NT2/D1 (cell line): ENCODE results near the gene ZBED6.
"Not testable (repeated sequence)": the region's sequence is repeated elsewhere in the genome, so short reads cannot be mapped to it uniquely, and the experiment has no call there.

Experiments
- DNase-seq: peaks from one replicate; pipeline ENCODE4 v3.0.0-alpha.2; 2011; ENCODE audit warnings: low read depth, low spot score
- H3K27me3 ChIP-seq: 2 replicates; pipeline ENCODE4 v1.6.0; 2011; ENCODE audit warnings: mild to moderate bottlenecking; ENCODE audit not compliant: insufficient read length, insufficient read depth
- H3K36me3 ChIP-seq: 2 replicates; pipeline ENCODE4 v1.6.1; 2011; ENCODE audit warnings: mild to moderate bottlenecking, low read length, mixed read lengths; ENCODE audit not compliant: insufficient read depth, insufficient read length
- H3K4me1 ChIP-seq: 2 replicates; pipeline ENCODE4 v1.5.1; 2011; ENCODE audit not compliant: insufficient read depth, insufficient read length
- H3K4me3 ChIP-seq: 2 replicates; pipeline ENCODE4 v1.5.1; 2011; ENCODE audit warnings: low read depth; ENCODE audit not compliant: insufficient read length
- H3K9ac ChIP-seq: 2 replicates; pipeline ENCODE4 v1.6.0; 2011; ENCODE audit warnings: low read depth; ENCODE audit not compliant: insufficient read length
- H3K9me3 ChIP-seq: 2 replicates; pipeline ENCODE4 v1.5.1; 2011; ENCODE audit warnings: mild to moderate bottlenecking, low read length; ENCODE audit not compliant: insufficient read depth
- SUZ12 ChIP-seq: IDR thresholded peaks from 2 replicates; pipeline ENCODE4 v1.6.1; 2011; ENCODE audit not compliant: insufficient read length, insufficient read depth; ENCODE audit errors: extremely low read depth
- YY1 ChIP-seq: IDR thresholded peaks from 2 replicates; pipeline ENCODE4 v1.6.1; 2011; ENCODE audit not compliant: insufficient read length, insufficient read depth
- ZNF274 ChIP-seq: IDR thresholded peaks from 2 replicates; pipeline ENCODE4 v1.6.1; 2011; ENCODE audit warnings: mild to moderate bottlenecking, low read depth, low read length

ZBED6 gene

DNA sequence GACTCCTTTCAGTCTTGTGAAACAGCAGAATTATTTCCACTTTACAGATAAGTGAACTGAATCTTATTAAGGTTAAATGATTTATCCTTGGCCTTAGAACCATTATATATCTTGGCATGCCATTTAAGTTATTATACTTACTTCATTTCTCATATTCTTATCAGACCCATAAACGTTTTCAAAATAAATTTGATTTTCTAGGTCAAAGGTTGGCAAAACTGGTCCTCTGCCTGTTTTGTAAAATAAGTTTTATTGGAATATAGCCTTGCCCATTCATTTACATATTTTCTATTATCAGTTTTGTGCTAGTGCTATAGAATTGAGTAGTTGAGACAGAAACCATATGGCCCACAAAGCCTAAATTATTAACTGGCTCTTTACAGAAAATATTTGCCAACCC is 33.1 kb downstream of the ZBED6 start:
- H3K4me1 ChIP-seq: no peaks in the 10 kb centered on the region
- H3K4me3 ChIP-seq: no peak overlapping the region
- no peak overlapping the region for H3K9ac ChIP-seq
- peaks cover 93% of the 10 kb centered on the region for H3K36me3 ChIP-seq
- DNase-seq: no peak
- TF ChIP-seq ZNF274 (no peak), YY1 (no peak), SUZ12 (no peak)
- no peaks in the 10 kb centered on the region for H3K9me3 ChIP-seq
- H3K27me3 ChIP-seq: no peaks in the 10 kb centered on the region

DNA sequence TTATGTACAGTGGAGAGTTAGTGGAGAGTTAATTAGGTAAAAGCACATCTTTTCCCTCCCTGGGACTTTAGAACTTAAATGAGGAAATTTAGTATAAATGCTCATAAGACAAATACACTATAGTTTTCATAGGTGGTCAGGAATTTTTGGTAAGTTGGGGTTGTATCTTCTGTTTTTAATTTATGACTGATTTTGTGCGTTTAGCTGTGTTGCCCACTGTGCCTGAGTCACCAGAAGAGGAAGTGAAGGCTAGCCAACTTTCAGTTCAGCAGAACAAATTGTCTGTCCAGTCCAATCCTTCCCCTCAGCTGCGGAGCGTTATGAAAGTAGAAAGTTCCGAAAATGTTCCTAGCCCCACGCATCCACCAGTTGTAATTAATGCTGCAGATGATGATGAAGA is 33.8 kb downstream of the ZBED6 start:
- not testable (repeated sequence) for H3K9ac ChIP-seq, H3K4me3 ChIP-seq, H3K9me3 ChIP-seq, H3K4me1 ChIP-seq, H3K27me3 ChIP-seq, DNase-seq
- peaks cover 93% of the 10 kb centered on the region for H3K36me3 ChIP-seq

DNA sequence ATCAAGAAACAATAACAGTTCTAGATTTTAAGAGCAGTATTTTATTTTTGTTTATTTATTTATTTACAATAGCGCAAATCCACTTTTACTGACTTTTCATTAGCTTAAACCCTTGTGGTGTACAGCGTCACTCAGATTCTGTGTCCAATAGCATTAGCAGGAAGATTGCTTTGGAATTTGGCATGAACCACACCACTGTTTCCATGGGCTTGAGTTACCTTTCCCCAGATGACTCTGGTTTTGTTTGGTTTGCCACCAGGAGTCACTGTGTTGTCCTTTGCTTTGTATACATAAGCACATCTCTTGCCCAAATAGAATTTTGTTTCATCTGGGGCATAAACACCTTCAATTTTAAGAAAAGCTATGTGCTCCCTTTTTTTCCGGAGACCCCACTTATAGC is 40.1 kb downstream of the ZBED6 start:
- Histone ChIP-seq H3K9me3 (peaks cover 25% of the 10 kb centered on the region), H3K36me3 (peaks cover 95% of the 10 kb centered on the region), H3K27me3 (no peaks in the 10 kb centered on the region), H3K4me1 (no peaks in the 10 kb centered on the region), H3K4me3 (no peak overlapping the region), H3K9ac (no peak overlapping the region)
- TF ChIP-seq ZNF274: no peak
- no peak for TF ChIP-seq SUZ12
- no peak for TF ChIP-seq YY1
- no peak for DNase-seq

DNA sequence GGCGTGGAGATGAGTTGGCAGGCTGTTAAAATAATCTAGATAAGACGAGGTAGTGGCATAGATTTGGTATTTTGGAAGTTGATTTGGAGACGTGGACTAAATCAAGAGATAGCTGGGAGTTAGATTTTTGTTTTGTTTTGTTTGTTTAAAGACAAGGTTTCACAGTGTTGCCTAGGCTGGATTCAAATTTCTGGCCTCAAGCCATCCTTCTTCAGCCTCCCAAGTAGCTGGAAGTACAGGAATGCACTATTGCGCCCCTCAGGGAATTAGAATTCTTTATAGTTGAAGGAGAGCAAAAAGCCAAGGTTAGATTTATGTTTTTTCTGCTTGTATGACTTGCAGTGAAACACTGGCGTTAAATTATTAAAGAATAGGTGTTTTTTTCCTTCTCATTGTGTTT is 43.7 kb downstream of the ZBED6 start:
- H3K4me3 ChIP-seq: no peak overlapping the region
- H3K9me3 ChIP-seq: peaks cover 53% of the 10 kb centered on the region
- TF ChIP-seq SUZ12 (no peak), ZNF274 (no peak), YY1 (no peak)
- H3K27me3 ChIP-seq: no peaks in the 10 kb centered on the region
- H3K4me1 ChIP-seq: no peaks in the 10 kb centered on the region
- H3K9ac ChIP-seq: no peak overlapping the region
- H3K36me3 ChIP-seq: peaks cover 83% of the 10 kb centered on the region
- no peak for DNase-seq

DNA sequence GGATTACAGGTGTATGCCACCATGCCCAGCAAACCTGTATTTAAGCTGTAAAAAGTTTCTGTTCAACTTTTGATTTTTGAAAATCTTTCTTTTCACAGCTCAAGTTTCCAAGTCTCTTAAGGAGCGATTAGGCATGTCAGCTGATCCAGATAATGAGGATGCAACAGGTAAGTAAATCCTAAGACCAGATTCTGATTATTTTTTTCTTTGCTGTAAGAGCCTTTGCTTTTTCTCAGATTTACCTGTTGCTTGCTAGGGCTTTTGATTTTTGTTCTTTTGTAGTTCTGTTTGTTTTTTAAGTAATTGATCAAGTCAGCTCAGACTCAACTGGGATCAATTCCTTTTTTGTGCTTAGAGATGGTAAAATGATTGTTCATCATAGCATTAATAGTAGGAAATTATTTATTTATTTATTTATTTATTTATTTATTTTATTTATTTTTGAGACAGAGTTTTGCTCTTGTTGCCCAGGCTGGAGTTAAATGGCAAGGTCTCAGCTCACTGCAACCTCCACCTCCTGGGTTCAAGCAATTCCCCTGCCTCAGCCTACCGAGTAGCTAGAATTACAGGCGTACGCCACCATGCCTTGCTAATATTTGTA is 44.9 kb downstream of the ZBED6 start:
- no peak overlapping the region for H3K9ac ChIP-seq
- DNase-seq: no peak
- H3K4me3 ChIP-seq: no peak overlapping the region
- H3K4me1 ChIP-seq: no peaks in the 10 kb centered on the region
- H3K9me3 ChIP-seq: peaks cover 53% of the 10 kb centered on the region
- TF ChIP-seq SUZ12: no peak
- no peak for TF ChIP-seq YY1
- TF ChIP-seq ZNF274: no peak
- H3K27me3 ChIP-seq: no peaks in the 10 kb centered on the region
- peaks cover 83% of the 10 kb centered on the region for H3K36me3 ChIP-seq

DNA sequence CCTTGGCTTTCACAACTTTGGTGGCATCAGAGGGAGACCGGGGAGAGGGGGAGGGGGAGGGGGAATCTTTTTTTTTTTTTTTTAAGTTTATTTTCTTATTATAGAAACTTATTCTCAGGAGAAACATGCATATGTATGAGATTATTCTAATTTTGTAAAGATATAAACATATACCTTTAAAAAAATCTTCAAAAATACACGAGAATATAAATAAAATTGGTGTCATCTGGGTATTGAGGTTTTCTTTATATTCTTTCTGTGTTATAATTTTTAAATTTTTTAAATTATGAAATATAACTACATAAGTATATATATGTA is 47.1 kb downstream of the ZBED6 start:
- H3K9ac ChIP-seq: no peak overlapping the region
- H3K4me3 ChIP-seq: no peak overlapping the region
- H3K27me3 ChIP-seq: no peaks in the 10 kb centered on the region
- H3K36me3 ChIP-seq: peaks cover 83% of the 10 kb centered on the region
- no peak for DNase-seq
- no peaks in the 10 kb centered on the region for H3K4me1 ChIP-seq
- no peak for TF ChIP-seq ZNF274
- no peak for TF ChIP-seq SUZ12
- TF ChIP-seq YY1: no peak
- peaks cover 53% of the 10 kb centered on the region for H3K9me3 ChIP-seq

DNA sequence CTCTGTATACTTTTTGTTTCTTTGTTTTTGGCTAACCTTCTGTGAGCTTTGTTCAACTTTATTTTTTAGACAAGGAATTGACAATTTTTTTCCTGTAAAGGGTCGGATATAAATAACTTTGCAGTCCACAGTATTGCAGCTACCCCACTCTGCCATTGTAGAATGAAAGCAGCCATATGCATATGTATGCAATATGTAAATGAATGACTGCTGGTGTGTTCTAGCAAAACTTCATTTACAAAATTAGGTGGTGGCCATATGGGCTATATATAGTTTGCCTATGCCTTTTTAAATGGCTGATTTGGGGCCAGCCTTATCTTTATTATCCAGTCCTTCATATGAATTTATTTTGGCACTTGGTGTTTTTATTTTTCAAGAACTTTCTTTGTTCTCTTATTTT is 48.0 kb downstream of the ZBED6 start:
- H3K36me3 ChIP-seq: peaks cover 83% of the 10 kb centered on the region

More for the DNA sequence above, 48.0 kb downstream of the ZBED6 start:
- H3K9me3 ChIP-seq: peaks cover 47% of the 10 kb centered on the region
- TF ChIP-seq YY1: no peak
- TF ChIP-seq SUZ12: no peak
- H3K27me3 ChIP-seq: no peaks in the 10 kb centered on the region
- H3K4me1 ChIP-seq: no peaks in the 10 kb centered on the region
- DNase-seq: no peak
- H3K4me3 ChIP-seq: no peak overlapping the region
- no peak overlapping the region for H3K9ac ChIP-seq
